ENCODE data around the gene ZMIZ1.

ZMIZ1 gene

GRCh38 chr10:79152423-79152817 lies 83.7 kb downstream of the ZMIZ1 start:
- no peak overlapping the region for H3K4me3 ChIP-seq (replicated peaks in 1 of 2; ENCODE audit: low read depth in 2 of 2, low read length in 2 of 2)
- TF ChIP-seq CTCF (IDR thresholded peaks at IDR 0.05; ENCODE audit: low read depth, low read length): no peak
- DNase-seq (ENCODE audit: low read depth in 2 of 2): no peak

GRCh38 chr10:79153745-79154144 lies 85.0 kb downstream of the ZMIZ1 start:
- no peak for TF ChIP-seq CTCF (IDR thresholded peaks at IDR 0.05; ENCODE audit: low read depth, low read length)
- no peak overlapping the region for H3K4me3 ChIP-seq (replicated peaks in 1 of 2; ENCODE audit: low read depth in 2 of 2, low read length in 2 of 2)
- DNase-seq (ENCODE audit: low read depth in 2 of 2): no peak

GRCh38 chr10:79155301-79156081 lies 86.7 kb downstream of the ZMIZ1 start:
- no peak overlapping the region for H3K4me3 ChIP-seq (replicated peaks in 1 of 2; ENCODE audit: low read depth in 2 of 2, low read length in 2 of 2)
- peak in 1 of 2 donors; percentile 56 for DNase-seq (ENCODE audit: low read depth in 2 of 2)
- no peak for TF ChIP-seq CTCF (IDR thresholded peaks at IDR 0.05; ENCODE audit: low read depth, low read length)

GRCh38 chr10:79156334-79157274 lies 87.8 kb downstream of the ZMIZ1 start:
- no peak overlapping the region for H3K4me3 ChIP-seq (replicated peaks in 1 of 2; ENCODE audit: low read depth in 2 of 2, low read length in 2 of 2)
- TF ChIP-seq CTCF (IDR thresholded peaks at IDR 0.05; ENCODE audit: low read depth, low read length): no peak
- DNase-seq (ENCODE audit: low read depth in 2 of 2): no peak

- TF ChIP-seq CTCF (IDR thresholded peaks at IDR 0.05; ENCODE audit: low read depth, low read length): no peak
- no peak for DNase-seq (ENCODE audit: low read depth in 2 of 2)
- H3K4me3 ChIP-seq (replicated peaks in 1 of 2; ENCODE audit: low read depth in 2 of 2, low read length in 2 of 2): no peak overlapping the region
Measured at GRCh38 chr10:79158004-79158340, 89.2 kb downstream of the ZMIZ1 start.

- DNase-seq (ENCODE audit: low read depth in 2 of 2): no peak
- TF ChIP-seq CTCF (IDR thresholded peaks at IDR 0.05; ENCODE audit: low read depth, low read length): no peak
- H3K4me3 ChIP-seq (replicated peaks in 1 of 2; ENCODE audit: low read depth in 2 of 2, low read length in 2 of 2): no peak overlapping the region
Measured at GRCh38 chr10:79158402-79159097, 89.8 kb downstream of the ZMIZ1 start.

Measured in cardiac fibroblast (primary cell).